Measurements from ENCODE around the gene ERICH2.

ERICH2 gene

GRCh38 chr2:170846314-170846713 lies 76.1 kb downstream of the ERICH2 start:
- no peak for FAIRE-seq

GRCh38 chr2:170847716-170848115 lies 77.5 kb downstream of the ERICH2 start:
- no peak for FAIRE-seq

Measured in colon (tissue), 2 donors.